ENCODE measurements around the gene TANGO6.

The TANGO6 gene

GRCh38 chr16:68995011-68995504 lies 151.7 kb downstream of the TANGO6 start:
- Histone ChIP-seq H3K27ac (ENCODE audit: low read length) (no peak overlapping the region), H3K4me1 (ENCODE audit: control insufficient read depth, low read depth, low read length) (peaks cover 32% of the 10 kb centered on the region)

GRCh38 chr16:68997564-68997963 lies 154.2 kb downstream of the TANGO6 start:
- Histone ChIP-seq H3K4me3 (ENCODE audit: low read length) (no peak overlapping the region), H3K9ac (ENCODE audit: low read length) (no peak overlapping the region), H3K27ac (ENCODE audit: low read length) (no peak overlapping the region), H3K9me3 (ENCODE audit: control insufficient read depth, low read depth, low read length) (no peaks in the 10 kb centered on the region), H3K27me3 (ENCODE audit: control insufficient read depth, insufficient read depth, low read length) (no peaks in the 10 kb centered on the region), H3K36me3 (ENCODE audit: control insufficient read depth, low read depth, low read length) (no peaks in the 10 kb centered on the region), H3K4me1 (ENCODE audit: control insufficient read depth, low read depth, low read length) (peaks cover 32% of the 10 kb centered on the region)

More at GRCh38 chr16:68995011-68995504, 151.7 kb downstream of the TANGO6 start:
- H3K36me3 ChIP-seq (ENCODE audit: control insufficient read depth, low read depth, low read length): no peaks in the 10 kb centered on the region
- no peaks in the 10 kb centered on the region for H3K27me3 ChIP-seq (ENCODE audit: control insufficient read depth, insufficient read depth, low read length)
- no peaks in the 10 kb centered on the region for H3K9me3 ChIP-seq (ENCODE audit: control insufficient read depth, low read depth, low read length)
- peak overlapping the region; percentile 1 for H3K4me3 ChIP-seq (ENCODE audit: low read length)
- H3K9ac ChIP-seq (ENCODE audit: low read length): no peak overlapping the region

- Histone ChIP-seq H3K27ac (ENCODE audit: low read length) (no peak overlapping the region), H3K4me3 (ENCODE audit: low read length) (no peak overlapping the region), H3K27me3 (ENCODE audit: control insufficient read depth, insufficient read depth, low read length) (no peaks in the 10 kb centered on the region), H3K9ac (ENCODE audit: low read length) (no peak overlapping the region), H3K9me3 (ENCODE audit: control insufficient read depth, low read depth, low read length) (peaks cover 13% of the 10 kb centered on the region), H3K36me3 (ENCODE audit: control insufficient read depth, low read depth, low read length) (peaks cover 3% of the 10 kb centered on the region), H3K4me1 (ENCODE audit: control insufficient read depth, low read depth, low read length) (peaks cover 26% of the 10 kb centered on the region)
Observed at GRCh38 chr16:68999114-68999513, 155.8 kb downstream of the TANGO6 start.

GRCh38 chr16:69003500-69003899 lies 160.2 kb downstream of the TANGO6 start:
- Histone ChIP-seq H3K36me3 (ENCODE audit: control insufficient read depth, low read depth, low read length) (peaks cover 3% of the 10 kb centered on the region), H3K9ac (ENCODE audit: low read length) (no peak overlapping the region), H3K4me1 (ENCODE audit: control insufficient read depth, low read depth, low read length) (no peaks in the 10 kb centered on the region), H3K27ac (ENCODE audit: low read length) (no peak overlapping the region), H3K9me3 (ENCODE audit: control insufficient read depth, low read depth, low read length) (peaks cover 17% of the 10 kb centered on the region), H3K4me3 (ENCODE audit: low read length) (no peak overlapping the region), H3K27me3 (ENCODE audit: control insufficient read depth, insufficient read depth, low read length) (no peaks in the 10 kb centered on the region)

- H3K4me1 ChIP-seq (ENCODE audit: control insufficient read depth, low read depth, low read length): no peaks in the 10 kb centered on the region
- no peak overlapping the region for H3K27ac ChIP-seq (ENCODE audit: low read length)
- H3K9me3 ChIP-seq (ENCODE audit: control insufficient read depth, low read depth, low read length): peaks cover 17% of the 10 kb centered on the region
- H3K9ac ChIP-seq (ENCODE audit: low read length): no peak overlapping the region
- H3K36me3 ChIP-seq (ENCODE audit: control insufficient read depth, low read depth, low read length): peaks cover 3% of the 10 kb centered on the region
- H3K4me3 ChIP-seq (ENCODE audit: low read length): no peak overlapping the region
- no peaks in the 10 kb centered on the region for H3K27me3 ChIP-seq (ENCODE audit: control insufficient read depth, insufficient read depth, low read length)
Observed at GRCh38 chr16:69005641-69006355, 162.5 kb downstream of the TANGO6 start.

- no peaks in the 10 kb centered on the region for H3K4me1 ChIP-seq (ENCODE audit: control insufficient read depth, low read depth, low read length)
- H3K4me3 ChIP-seq (ENCODE audit: low read length): no peak overlapping the region
- H3K9ac ChIP-seq (ENCODE audit: low read length): no peak overlapping the region
- H3K27me3 ChIP-seq (ENCODE audit: control insufficient read depth, insufficient read depth, low read length): no peaks in the 10 kb centered on the region
- no peaks in the 10 kb centered on the region for H3K36me3 ChIP-seq (ENCODE audit: control insufficient read depth, low read depth, low read length)
- H3K9me3 ChIP-seq (ENCODE audit: control insufficient read depth, low read depth, low read length): no peaks in the 10 kb centered on the region
- H3K27ac ChIP-seq (ENCODE audit: low read length): no peak overlapping the region
Observed at GRCh38 chr16:69012906-69013305, 169.6 kb downstream of the TANGO6 start.

- Histone ChIP-seq H3K27ac (ENCODE audit: low read length) (no peak overlapping the region), H3K27me3 (ENCODE audit: control insufficient read depth, insufficient read depth, low read length) (no peaks in the 10 kb centered on the region), H3K4me3 (ENCODE audit: low read length) (no peak overlapping the region), H3K9ac (ENCODE audit: low read length) (no peak overlapping the region), H3K36me3 (ENCODE audit: control insufficient read depth, low read depth, low read length) (no peaks in the 10 kb centered on the region), H3K4me1 (ENCODE audit: control insufficient read depth, low read depth, low read length) (no peaks in the 10 kb centered on the region), H3K9me3 (ENCODE audit: control insufficient read depth, low read depth, low read length) (no peaks in the 10 kb centered on the region)
Observed at GRCh38 chr16:69013991-69014390, 170.7 kb downstream of the TANGO6 start.

- Histone ChIP-seq H3K4me1 (ENCODE audit: control insufficient read depth, low read depth, low read length) (no peaks in the 10 kb centered on the region), H3K9me3 (ENCODE audit: control insufficient read depth, low read depth, low read length) (no peaks in the 10 kb centered on the region), H3K4me3 (ENCODE audit: low read length) (no peak overlapping the region), H3K9ac (ENCODE audit: low read length) (no peak overlapping the region), H3K27me3 (ENCODE audit: control insufficient read depth, insufficient read depth, low read length) (no peaks in the 10 kb centered on the region), H3K36me3 (ENCODE audit: control insufficient read depth, low read depth, low read length) (no peaks in the 10 kb centered on the region), H3K27ac (ENCODE audit: low read length) (no peak overlapping the region)
Observed at GRCh38 chr16:69014811-69015210, 171.5 kb downstream of the TANGO6 start.

- no peaks in the 10 kb centered on the region for H3K9me3 ChIP-seq (ENCODE audit: control insufficient read depth, low read depth, low read length)
- no peaks in the 10 kb centered on the region for H3K27me3 ChIP-seq (ENCODE audit: control insufficient read depth, insufficient read depth, low read length)
- no peak overlapping the region for H3K27ac ChIP-seq (ENCODE audit: low read length)
- H3K9ac ChIP-seq (ENCODE audit: low read length): no peak overlapping the region
- H3K36me3 ChIP-seq (ENCODE audit: control insufficient read depth, low read depth, low read length): no peaks in the 10 kb centered on the region
- H3K4me1 ChIP-seq (ENCODE audit: control insufficient read depth, low read depth, low read length): no peaks in the 10 kb centered on the region
- no peak overlapping the region for H3K4me3 ChIP-seq (ENCODE audit: low read length)
Observed at GRCh38 chr16:69017036-69017783, 173.9 kb downstream of the TANGO6 start.

GRCh38 chr16:69019811-69020210 lies 176.5 kb downstream of the TANGO6 start:
- no peaks in the 10 kb centered on the region for H3K36me3 ChIP-seq (ENCODE audit: control insufficient read depth, low read depth, low read length)
- H3K4me1 ChIP-seq (ENCODE audit: control insufficient read depth, low read depth, low read length): no peaks in the 10 kb centered on the region
- no peaks in the 10 kb centered on the region for H3K27me3 ChIP-seq (ENCODE audit: control insufficient read depth, insufficient read depth, low read length)
- no peaks in the 10 kb centered on the region for H3K9me3 ChIP-seq (ENCODE audit: control insufficient read depth, low read depth, low read length)
- H3K27ac ChIP-seq (ENCODE audit: low read length): no peak overlapping the region
- no peak overlapping the region for H3K9ac ChIP-seq (ENCODE audit: low read length)
- no peak overlapping the region for H3K4me3 ChIP-seq (ENCODE audit: low read length)

- Histone ChIP-seq H3K36me3 (ENCODE audit: control insufficient read depth, low read depth, low read length) (no peaks in the 10 kb centered on the region), H3K9me3 (ENCODE audit: control insufficient read depth, low read depth, low read length) (no peaks in the 10 kb centered on the region), H3K4me1 (ENCODE audit: control insufficient read depth, low read depth, low read length) (no peaks in the 10 kb centered on the region), H3K9ac (ENCODE audit: low read length) (no peak overlapping the region), H3K4me3 (ENCODE audit: low read length) (no peak overlapping the region), H3K27me3 (ENCODE audit: control insufficient read depth, insufficient read depth, low read length) (no peaks in the 10 kb centered on the region), H3K27ac (ENCODE audit: low read length) (no peak overlapping the region)
Observed at GRCh38 chr16:69029121-69029520, 185.8 kb downstream of the TANGO6 start.

All from iPS-18a (cell line).